ENCODE measurements around the gene TAMALIN.

Gene TAMALIN

DNA sequence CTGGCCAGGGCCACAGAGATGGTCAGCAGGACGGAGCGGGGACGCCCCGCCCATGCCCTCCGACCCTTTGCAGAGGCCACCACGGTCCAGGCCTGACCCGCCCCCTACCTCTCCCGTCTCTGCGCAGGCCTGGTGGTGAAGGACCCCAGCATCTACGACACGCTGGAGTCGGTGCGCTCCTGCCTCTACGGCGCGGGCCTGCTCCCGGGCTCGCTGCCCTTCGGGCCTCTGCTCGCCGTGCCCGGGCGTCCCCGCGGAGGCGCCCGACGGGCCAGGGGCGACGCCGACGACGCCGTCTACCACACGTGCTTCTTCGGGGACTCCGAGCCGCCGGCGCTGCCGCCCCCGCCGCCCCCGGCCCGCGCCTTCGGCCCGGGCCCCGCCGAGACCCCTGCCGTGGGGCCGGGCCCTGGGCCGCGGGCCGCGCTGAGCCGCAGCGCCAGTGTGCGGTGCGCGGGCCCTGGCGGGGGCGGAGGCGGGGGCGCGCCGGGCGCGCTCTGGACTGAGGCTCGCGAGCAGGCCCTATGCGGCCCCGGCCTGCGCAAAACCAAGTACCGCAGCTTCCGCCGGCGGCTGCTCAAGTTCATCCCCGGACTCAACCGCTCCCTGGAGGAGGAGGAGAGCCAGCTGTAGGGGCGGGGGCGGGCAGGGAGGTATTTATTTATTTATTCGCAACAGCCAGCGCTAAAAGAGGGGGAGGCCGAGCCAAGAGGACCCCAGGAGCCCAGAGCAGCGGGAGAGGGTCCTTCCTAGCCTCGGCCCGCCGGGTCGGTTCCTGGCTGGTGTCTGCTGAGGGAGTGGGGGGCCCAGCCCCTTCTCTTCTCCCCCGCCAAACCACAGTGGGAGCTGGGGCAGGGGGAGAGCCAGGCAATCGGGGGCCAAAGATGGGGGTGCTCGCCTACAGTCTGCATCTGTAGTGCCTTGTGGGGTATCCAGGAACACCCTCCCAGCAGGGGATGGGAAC lies 8.1 kb downstream of the TAMALIN start:
- no peak for DNase-seq

- DNase-seq: no peak
Measured at GRCh38 chr12:52015532-52016041, 8.8 kb downstream of the TAMALIN start.

GRCh38 chr12:52018433-52019112 lies 11.8 kb downstream of the TAMALIN start:
- DNase-seq: no peak

DNA sequence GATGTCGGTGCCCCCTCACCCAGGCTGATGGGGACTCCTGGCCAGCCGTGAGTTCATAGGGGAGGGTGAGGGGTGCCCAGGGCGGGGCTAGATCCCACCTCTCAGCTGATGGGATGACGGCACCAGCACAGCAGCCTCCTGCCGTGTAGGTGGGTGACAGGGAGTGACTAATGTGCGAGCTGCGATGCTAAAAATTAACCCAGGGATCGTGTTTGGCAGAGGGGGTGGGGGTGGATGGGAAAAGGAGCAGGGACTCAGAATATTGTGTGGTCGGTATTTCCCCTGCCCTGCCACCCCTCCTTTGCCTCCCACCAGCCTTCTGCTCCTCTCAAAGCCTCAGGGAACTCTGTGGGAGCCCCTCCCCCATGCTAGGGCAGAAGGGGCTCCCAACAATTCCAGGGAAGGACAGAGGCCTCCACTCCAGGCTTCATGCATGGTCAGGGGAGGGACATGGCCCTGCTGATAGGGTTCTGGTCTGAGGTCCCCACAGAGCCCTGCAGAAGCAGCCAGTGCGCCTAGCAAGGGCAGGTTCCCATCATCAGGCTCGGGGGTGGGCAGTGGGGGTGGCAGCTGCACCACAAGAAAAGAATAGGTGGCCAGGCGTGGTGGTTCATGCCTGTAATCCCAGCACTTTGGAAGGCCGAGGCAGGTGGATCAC lies 12.5 kb downstream of the TAMALIN start:
- DNase-seq: no peak

DNA sequence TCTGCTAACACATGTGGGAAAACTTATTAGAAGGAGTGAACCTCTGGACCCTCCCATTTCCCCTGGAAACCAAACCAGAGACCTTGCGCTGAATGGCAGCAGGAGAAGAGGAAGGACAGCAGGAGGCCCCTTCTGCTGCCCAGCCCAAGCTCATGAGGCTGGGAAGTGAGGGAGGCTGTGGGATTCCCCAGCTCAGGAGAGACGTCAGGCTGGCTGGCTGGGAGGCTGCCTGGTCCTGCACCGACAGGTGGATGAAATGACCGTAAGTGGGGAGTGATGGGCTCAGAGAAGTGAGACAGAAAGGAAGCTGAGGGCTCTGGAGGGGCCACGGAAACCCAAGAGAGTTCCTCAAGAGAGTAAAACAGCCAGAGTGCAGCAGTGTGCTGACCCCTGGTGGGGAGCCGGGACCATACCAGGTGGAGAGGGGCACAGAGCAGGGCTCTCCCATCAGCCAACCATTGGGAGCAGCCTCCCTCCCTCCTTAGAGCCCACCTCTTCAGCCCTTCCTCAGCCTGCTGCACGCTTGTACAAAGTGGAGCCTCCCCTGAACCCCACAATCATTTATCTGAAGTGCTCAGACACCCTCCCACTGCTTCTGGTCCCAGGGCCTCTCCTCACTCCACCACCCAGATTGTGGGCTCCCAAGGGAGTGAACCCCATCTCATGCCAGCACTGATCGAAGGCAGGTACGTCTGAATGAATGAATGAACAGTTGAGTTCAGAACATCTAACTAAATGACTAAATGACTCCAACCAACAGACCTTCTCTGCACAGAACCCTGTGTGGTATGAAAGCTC lies 14.0 kb downstream of the TAMALIN start:
- DNase-seq: peak; percentile 59 to 70

DNA sequence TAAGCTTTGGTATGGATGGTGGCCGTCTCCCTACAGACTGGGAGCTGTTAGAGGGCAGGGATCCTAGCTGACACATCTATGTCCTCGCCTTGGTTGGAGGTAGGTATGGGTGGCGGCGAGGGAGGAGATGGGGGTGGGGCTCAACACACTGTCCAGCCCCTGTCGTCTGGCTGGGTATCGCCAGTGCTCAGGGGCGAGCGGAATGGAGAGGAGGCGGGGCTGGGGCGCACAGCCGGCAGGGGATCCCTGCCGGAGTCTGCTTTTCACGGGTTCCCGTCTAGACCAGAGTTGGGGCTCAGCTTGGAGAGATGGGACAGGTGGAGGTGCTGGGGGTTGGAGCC lies 16.1 kb downstream of the TAMALIN start:
- DNase-seq: peak; percentile 46 to 52

GRCh38 chr12:52023182-52023975 lies 16.6 kb downstream of the TAMALIN start:
- peak; percentile 97 to 98 for DNase-seq

DNA sequence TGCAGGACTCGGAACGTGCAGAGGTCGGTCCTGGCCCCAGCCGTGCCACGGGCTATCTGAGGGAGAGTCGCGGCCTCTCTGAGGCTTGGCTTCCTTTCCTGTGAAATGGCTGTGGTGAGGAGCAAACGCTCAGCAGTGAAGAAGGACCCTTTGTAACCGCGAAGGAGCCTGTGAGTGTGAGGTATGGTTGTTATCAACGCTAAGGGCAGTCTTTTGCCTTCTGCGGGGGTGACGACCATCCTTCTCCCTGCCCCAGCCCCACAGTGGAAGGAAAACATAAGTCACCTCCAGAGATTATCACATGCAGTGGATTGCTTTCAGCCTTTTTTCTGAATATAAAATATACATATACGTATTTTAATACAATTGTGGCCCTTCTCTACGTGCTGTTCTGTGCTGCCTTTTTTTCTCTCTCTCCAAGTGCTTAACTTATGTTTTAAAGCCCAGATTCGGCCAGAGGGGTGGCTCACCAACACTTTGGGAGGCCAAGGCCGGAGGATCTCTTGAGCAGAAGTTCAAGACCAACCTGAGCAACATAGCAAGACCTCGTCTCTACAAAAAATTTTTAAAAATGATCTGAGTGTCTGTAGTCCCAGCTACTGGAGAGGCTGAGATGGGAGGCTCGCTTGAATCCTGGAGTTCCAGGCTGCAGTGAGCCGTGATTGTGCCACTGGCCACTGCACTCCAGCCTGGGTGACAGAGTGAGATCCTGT lies 17.4 kb downstream of the TAMALIN start:
- DNase-seq: no peak

DNA sequence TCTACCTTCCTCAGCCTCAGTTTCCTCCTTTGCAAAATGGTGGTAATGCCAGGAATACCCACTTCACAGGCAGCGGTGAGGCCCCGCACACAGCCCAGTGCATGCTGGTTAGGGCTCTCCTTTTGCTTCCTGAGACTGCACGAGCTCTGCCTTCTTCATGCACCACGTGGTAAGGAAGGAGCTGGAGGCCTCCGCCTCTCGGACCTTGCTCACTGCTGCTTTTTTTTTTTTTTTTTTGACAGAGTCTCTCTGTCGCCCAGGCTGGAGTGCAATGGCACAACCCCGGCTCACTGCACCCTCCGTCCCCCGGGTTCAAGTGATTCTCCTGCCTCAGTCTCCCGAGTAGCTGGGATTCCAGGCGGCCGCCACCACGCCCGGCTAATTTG lies 18.1 kb downstream of the TAMALIN start:
- peak; percentile 64 to 73 for DNase-seq

DNA sequence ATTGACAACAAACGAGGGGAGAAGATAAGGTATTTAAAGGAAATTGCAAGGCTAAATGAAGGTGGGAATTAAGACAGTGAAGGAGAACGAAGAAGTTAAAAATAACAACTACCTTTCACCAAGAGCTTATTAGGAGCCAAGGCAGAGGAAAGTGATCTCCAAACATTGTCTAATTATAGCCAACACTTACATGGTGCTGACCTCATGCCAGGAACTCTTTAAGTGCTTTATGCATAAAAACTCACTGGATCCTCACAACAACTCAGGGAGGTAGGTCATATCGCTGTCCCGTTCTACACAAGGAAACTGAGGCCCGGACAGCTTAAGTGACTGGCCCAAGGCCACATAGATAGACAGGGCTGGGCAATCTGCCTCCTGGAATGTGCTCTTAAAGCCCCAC lies 19.5 kb downstream of the TAMALIN start:
- DNase-seq: no peak

DNA sequence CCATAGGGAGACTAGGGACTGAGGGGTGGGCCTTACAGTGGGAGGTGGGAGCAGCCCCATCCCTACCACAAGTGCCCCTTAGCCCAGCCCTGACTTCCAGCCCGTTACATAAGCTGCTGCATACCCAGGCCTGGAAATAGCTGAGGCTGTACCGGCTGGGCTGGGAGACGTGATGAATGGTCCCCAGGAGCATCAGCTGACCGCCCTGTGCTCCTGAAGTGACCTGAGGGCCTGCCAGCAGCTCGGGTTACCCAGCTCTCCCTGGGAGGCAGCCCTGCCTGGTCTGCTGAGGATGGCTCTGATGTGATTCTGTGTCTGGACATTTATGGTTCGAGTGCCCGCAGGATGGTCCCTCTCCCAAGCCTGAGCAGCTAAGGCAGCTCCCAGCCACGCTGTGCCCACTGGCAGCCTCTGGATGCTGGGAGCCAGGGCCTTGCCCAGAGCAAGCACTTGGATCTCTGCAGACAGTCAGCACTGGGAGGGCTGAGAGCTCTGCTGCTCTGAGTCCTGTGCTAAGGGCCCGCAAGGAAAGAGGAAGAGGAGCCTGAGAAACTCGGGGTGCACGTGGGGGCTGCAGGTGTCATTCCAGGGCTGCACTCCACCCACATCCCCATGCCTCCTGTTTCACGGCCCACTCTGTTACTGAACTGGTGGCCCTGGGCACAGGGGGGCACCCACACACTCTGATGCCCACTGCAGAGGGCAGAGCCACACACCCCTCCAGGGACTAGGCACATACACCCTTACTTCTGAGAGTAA lies 20.5 kb downstream of the TAMALIN start:
- no peak for DNase-seq

DNA sequence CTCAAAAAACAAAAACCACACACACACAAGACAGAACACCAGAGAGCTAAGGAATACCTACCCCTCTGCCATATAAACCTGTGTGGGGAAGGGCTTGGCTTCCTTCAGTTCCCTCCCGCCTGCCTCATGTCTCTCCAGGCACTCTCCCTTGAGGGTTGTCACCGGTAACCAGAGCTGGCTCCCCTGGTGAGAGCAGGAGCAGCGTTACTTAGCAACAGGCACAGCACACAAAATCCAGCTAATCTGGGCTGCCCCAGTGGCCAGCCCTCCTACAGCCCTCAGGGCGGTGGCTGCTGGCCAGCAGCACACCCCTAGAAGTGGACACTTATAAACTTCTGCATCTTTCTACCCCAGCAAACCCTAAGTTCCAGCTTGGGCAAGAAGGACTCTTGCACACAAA lies 22.9 kb downstream of the TAMALIN start:
- DNase-seq: no peak

- no peak for DNase-seq
Measured at GRCh38 chr12:52032446-52032803, 25.7 kb downstream of the TAMALIN start.

DNA sequence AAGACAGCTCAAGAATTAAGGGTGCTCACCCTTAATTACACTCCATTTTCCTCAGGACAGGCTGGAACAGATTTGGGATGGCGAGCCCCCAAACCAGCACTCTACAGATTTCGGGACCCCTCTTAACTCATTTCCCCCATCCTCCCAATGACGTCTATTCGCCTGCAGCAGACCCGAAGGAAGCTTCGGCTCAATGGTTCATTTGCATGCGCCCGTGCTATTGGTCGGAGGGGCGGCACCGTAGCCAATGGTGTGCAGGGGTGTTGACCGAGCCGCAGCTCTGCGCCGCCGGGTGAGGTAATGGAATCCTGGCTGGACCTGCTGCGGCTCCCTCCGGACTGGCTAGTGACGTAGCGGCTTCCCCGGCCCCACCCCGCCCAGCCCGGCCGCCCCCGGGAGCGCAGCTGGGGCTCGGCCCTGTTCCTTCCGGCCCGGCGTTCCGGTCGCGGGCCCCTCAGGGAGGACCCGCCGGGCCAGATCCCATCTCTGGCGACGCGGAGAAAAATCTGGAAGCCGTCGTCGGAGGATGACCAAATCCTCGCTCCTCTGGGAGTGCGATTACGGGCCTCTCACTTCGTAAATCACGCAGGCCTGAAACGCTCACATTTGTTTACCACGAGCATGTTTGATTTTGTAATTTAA lies 26.2 kb downstream of the TAMALIN start:
- peak; percentile 91 to 93 for DNase-seq

- DNase-seq: no peak
Measured at GRCh38 chr12:52033446-52034140, 26.8 kb downstream of the TAMALIN start.

DNA sequence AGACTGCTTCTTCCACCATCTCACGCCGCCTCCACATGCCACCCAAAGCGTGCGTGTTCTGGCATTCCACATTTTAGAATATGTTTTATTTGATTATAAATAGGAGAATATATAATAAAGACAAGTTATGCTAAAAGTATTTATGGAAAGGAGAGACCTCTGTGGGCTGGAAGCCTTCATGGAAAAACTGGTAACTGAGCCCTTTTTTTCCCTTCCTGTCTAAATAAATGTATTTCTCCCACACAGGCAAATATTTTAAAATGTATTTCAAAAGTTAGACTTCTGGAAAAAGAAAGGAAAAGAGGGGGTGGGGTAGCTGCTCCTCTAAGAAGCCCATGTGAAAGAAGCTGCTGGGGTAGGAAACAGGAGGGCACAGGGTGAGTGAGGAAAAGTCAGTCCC lies 28.4 kb downstream of the TAMALIN start:
- DNase-seq: no peak

GRCh38 chr12:52035926-52036325 lies 29.2 kb downstream of the TAMALIN start:
- no peak for DNase-seq

GRCh38 chr12:52036587-52037171 lies 29.9 kb downstream of the TAMALIN start:
- peak; percentile 73 to 80 for DNase-seq

All from activated CD4-positive, alpha-beta T cell treated with anti-CD3 and anti-CD28 coated beads, Interleukin-2, amount 50 U/mL, for 48 hours (primary cell).